Lung (tissue), 12 donors: ENCODE data around the gene DNM2. TPM values are rescaled to one million over a fixed set of nuclear protein-coding genes. Genes with fewer than 3 reads are reported as not detected.

Source experiments
- ATAC-seq: fragments of 200-7000 bp; cut with Tn5 transposase; one replicate; pipeline ENCODE4 v1.9.1; 2020; ENCODE audit warnings: moderate number of reproducible peaks; ENCODE audit not compliant: insufficient read depth, low FRiP score
- DNase-seq, 3 donors: peaks; one replicate each; pipeline ENCODE4 v3.0.0-alpha.2; 2013 to 2017
- H3K27ac ChIP-seq, 2 donors: one replicate each; pipeline ENCODE4 v1.5.1; 2013; ENCODE audit warnings: mild to moderate bottlenecking in 2 of 2, moderate library complexity in 2 of 2, control low read depth in 1 of 2, inconsistent platforms in 1 of 2, low read depth in 1 of 2, low read length in 1 of 2
- H3K27me3 ChIP-seq, 3 donors: one replicate each; pipeline ENCODE4 v1.5.1; 2013; ENCODE audit warnings: low read length in 2 of 3; ENCODE audit not compliant: control insufficient read depth in 3 of 3, insufficient read depth in 3 of 3
- H3K36me3 ChIP-seq, 4 donors: one replicate each; pipeline ENCODE4 v1.5.1; 2013; ENCODE audit warnings: low read length in 4 of 4, mild to moderate bottlenecking in 1 of 4, moderate library complexity in 1 of 4; ENCODE audit not compliant: control insufficient read depth in 4 of 4, insufficient read depth in 4 of 4
- H3K4me1 ChIP-seq, 5 donors: one replicate each; pipeline ENCODE4 v1.5.1; 2013; ENCODE audit warnings: low read length in 5 of 5, mild to moderate bottlenecking in 2 of 5, moderate library complexity in 1 of 5; ENCODE audit not compliant: control insufficient read depth in 5 of 5, insufficient read depth in 5 of 5
- H3K4me3 ChIP-seq: one replicate; pipeline ENCODE4 v1.5.1; 2013; ENCODE audit warnings: mild to moderate bottlenecking, control low read depth, moderate library complexity
- H3K9ac ChIP-seq, 2 donors: one replicate each; pipeline ENCODE4 v1.5.1; 2013; ENCODE audit warnings: low read length in 2 of 2, control low read depth in 1 of 2; ENCODE audit not compliant: insufficient read depth in 1 of 2
- H3K9me3 ChIP-seq, 4 donors: one replicate each; pipeline ENCODE4 v1.5.1; 2013; ENCODE audit warnings: low read length in 3 of 4, mild to moderate bottlenecking in 1 of 4, moderate library complexity in 1 of 4; ENCODE audit not compliant: control insufficient read depth in 4 of 4, insufficient read depth in 3 of 4
- CTCF ChIP-seq: IDR thresholded peaks from 2 replicates; pipeline ENCODE4 v1.5.1; 2012; ENCODE audit warnings: mild to moderate bottlenecking; ENCODE audit errors: control extremely low read depth, extremely low read depth
- WGBS, 2 donors: extraction: QIAGEN DNeasy Blood & Tissue Kit; methylation state at CpG; one replicate each; pipeline ENCODE4 v1.1.7; 2013; 5-methylcytosine and 5-hydroxymethylcytosine counted together
- polyA plus RNA-seq, 2 donors: library from polyadenylated mRNA; stranded (reverse); fragments of 200-250 nt; gene quantifications; one replicate each; pipeline ENCODE4 v1.2.1, GENCODE V29; 2013
- total RNA-seq, 2 donors: library from RNA; depleted of rRNA in 1 of 2; stranded (reverse); fragments of >200 nt in 1 of 2; gene quantifications; one replicate each; pipeline ENCODE4 v1.2.1, GENCODE V29; 2014 to 2021
- donor health status: control.
- donor health status: control.
- donor health status: Bipolar disorder and iron deficiency.
- donor health status: healthy.
- donor health status: DM: yes; HTN: yes; CAD: no.

DNM2 gene
- total and polyA plus RNA-seq, 4 donors = 172 to 277 (median 204) TPM

- peaks cover 0 to 12% (median 3%) of the 10 kb centered on the region in 4 donors for H3K36me3 ChIP-seq
- WGBS, 2 donors = 39 to 66% methylated on average over 10 of the region's 10 CpGs
- ATAC-seq (peak; percentile 17), DNase-seq (peak; percentile 36 to 57 (median 37))
- H3K9ac ChIP-seq = no peak overlapping the region
- no peaks in the 10 kb centered on the region for H3K27me3 ChIP-seq
- H3K4me1 ChIP-seq = peaks cover 0 to 55% (median 22%) of the 10 kb centered on the region in 5 donors
- H3K27ac ChIP-seq = peak overlapping the region; percentile 47 to 80
- no peak for TF ChIP-seq CTCF
- H3K9me3 ChIP-seq = no peaks in the 10 kb centered on the region
- no peak overlapping the region for H3K4me3 ChIP-seq
These were observed 48.9 kb downstream of the DNM2 start for GRCh38 chr19:10766671-10767201.

DNA sequence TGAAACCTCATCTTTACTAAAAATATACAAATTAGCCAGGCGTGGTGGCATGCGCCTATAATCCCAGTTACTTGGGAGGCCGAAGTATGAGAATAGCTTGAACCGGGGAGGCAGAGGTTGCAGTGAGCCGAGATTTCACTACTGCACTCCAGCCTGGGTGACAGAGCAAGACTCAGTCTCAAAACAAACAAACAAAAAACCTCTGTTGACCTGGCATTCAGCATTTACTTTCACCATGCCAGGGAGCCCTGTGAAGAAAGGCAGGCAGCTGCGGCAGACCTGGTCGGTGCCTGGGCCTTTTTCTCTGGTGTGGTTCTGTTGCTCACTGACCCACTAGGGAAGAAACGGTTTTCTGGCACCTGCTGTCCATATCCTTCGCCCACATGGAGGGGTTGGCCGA is 49.8 kb downstream of the DNM2 start:
- Histone ChIP-seq H3K27me3 (no peaks in the 10 kb centered on the region), H3K36me3 (peaks cover 0 to 12% (median 2%) of the 10 kb centered on the region in 4 donors), H3K27ac (no peak overlapping the region), H3K4me1 (peaks cover 0 to 46% (median 22%) of the 10 kb centered on the region in 5 donors), H3K9ac (no peak overlapping the region), H3K4me3 (no peak overlapping the region), H3K9me3 (no peaks in the 10 kb centered on the region)
- no peak for TF ChIP-seq CTCF
- 92 to 93% methylated on average over 10 of the region's 10 CpGs for WGBS, 2 donors
- ATAC-seq (no peak), DNase-seq (no peak)

GRCh38 chr19:10768369-10768768 is 50.5 kb downstream of the DNM2 start:
- Histone ChIP-seq H3K27ac (peak overlapping the region in 1 of 2 donors; percentile 1), H3K36me3 (peaks cover 0 to 13% (median 2%) of the 10 kb centered on the region in 4 donors), H3K4me1 (peaks cover 0 to 42% (median 22%) of the 10 kb centered on the region in 5 donors), H3K4me3 (no peak overlapping the region), H3K9me3 (no peaks in the 10 kb centered on the region), H3K27me3 (no peaks in the 10 kb centered on the region), H3K9ac (no peak overlapping the region)
- ATAC-seq (no peak), DNase-seq (no peak)
- WGBS, 2 donors = 86 to 88% methylated on average over 11 of the region's 11 CpGs
- TF ChIP-seq CTCF = no peak

DNA sequence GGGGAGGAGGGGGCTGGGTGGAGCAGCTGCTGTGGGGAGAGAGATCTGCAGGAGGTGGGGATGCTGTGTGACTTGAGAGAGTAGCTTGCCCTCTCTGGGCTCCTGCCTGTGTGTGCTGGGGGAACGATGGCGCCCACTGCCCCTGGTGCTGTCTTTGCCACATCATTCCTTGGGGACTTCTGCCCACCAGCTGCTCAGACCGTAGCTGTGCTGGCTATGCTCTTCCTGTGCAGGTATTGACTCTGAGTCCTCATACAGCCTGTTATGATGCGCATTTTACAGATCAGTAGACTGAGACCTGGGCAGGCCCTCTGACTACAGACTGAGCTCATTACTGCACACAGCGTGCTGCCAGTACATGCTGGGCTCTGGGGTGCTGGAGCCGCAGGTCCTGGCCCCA is 51.1 kb downstream of the DNM2 start:
- Histone ChIP-seq H3K27me3 (no peaks in the 10 kb centered on the region), H3K36me3 (peaks cover 2 to 16% (median 4%) of the 10 kb centered on the region in 4 donors), H3K4me1 (peaks cover 0 to 37% (median 22%) of the 10 kb centered on the region in 5 donors), H3K9ac (no peak overlapping the region), H3K4me3 (no peak overlapping the region), H3K27ac (peak overlapping the region; percentile 37 to 89), H3K9me3 (no peaks in the 10 kb centered on the region)
- DNase-seq = no peak
- no peak for ATAC-seq
- no peak for TF ChIP-seq CTCF
- WGBS, 2 donors = 87 to 90% methylated on average over 6 of the region's 6 CpGs
